ENCODE data around the gene FAM219A.

GRCh38 chr9:34463901-34464232 lies 5.5 kb upstream of the FAM219A start:
- TF ChIP-seq, protein P1, sequence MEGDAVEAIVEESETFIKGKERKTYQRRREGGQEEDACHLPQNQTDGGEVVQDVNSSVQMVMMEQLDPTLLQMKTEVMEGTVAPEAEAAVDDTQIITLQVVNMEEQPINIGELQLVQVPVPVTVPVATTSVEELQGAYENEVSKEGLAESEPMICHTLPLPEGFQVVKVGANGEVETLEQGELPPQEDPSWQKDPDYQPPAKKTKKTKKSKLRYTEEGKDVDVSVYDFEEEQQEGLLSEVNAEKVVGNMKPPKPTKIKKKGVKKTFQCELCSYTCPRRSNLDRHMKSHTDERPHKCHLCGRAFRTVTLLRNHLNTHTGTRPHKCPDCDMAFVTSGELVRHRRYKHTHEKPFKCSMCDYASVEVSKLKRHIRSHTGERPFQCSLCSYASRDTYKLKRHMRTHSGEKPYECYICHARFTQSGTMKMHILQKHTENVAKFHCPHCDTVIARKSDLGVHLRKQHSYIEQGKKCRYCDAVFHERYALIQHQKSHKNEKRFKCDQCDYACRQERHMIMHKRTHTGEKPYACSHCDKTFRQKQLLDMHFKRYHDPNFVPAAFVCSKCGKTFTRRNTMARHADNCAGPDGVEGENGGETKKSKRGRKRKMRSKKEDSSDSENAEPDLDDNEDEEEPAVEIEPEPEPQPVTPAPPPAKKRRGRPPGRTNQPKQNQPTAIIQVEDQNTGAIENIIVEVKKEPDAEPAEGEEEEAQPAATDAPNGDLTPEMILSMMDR (IDR thresholded peaks at IDR 0.05; ENCODE audit: low read length), result no peak
- TF ChIP-seq EZH2 (IDR thresholded peaks at IDR 0.05; ENCODE audit: borderline replicate concordance, low read length), result no peak

Data from OCI-LY1 (cell line).